GM12873 (cell line): Measurements from ENCODE around the gene IP6K3.

Source experiments
- CTCF ChIP-seq: IDR thresholded peaks from 2 replicates; pipeline ENCODE4 v1.5.1; 2012; ENCODE audit warnings: low read depth, mild to moderate bottlenecking, moderate library complexity, low read length, control low read depth; ENCODE audit not compliant: insufficient read depth; ENCODE audit errors: missing control alignments

IP6K3 gene

DNA sequence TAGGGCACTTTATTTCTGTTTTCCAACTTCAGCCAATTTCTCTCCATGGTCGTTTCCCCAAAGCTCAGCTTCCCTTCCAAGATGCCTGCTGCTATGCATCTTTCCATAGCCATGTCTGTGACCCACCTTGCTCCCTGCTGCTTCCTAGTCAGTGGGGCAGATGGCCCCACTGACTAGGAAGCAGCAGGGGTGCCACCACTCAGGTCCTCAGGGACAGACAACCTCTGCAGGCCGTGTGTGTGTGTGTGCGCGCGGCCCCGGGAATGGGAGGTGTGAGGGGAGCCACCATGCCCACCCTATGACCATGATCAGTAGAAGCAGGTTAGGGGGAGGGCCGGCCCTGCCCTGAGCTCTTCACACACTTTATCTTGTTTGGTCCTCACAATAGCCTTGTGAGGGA is 2.7 kb upstream of the IP6K3 start:
- no peak for TF ChIP-seq CTCF

- no peak for TF ChIP-seq CTCF
Observed at GRCh38 chr6:33748841-33749240, 2.1 kb upstream of the IP6K3 start.

DNA sequence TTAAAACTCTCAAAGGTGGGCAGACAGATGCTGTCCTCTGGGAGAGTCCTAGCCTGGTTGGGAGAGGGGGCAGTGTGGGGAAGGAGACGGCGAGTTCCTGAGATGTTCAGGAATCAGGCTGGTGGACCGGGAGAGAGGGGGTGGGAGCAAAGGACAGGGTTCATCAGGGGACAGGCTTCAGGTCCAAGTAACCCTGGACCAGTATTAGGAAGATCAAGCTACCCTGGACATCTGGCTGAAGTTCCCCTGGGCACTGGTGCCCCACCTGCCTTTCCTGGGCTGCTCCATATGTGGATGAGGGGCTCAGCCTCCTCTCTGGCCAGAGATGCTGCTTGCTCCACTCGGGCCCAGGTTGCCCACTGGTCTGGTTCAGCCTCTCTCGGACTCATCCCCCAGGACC is 1.1 kb upstream of the IP6K3 start:
- no peak for TF ChIP-seq CTCF

- no peak for TF ChIP-seq CTCF
Observed at GRCh38 chr6:33746036-33746600, 587 bp downstream of the IP6K3 start.

GRCh38 chr6:33745548-33745947 is 1.2 kb downstream of the IP6K3 start:
- no peak for TF ChIP-seq CTCF

GRCh38 chr6:33744895-33745546 is 1.7 kb downstream of the IP6K3 start:
- TF ChIP-seq CTCF = no peak

DNA sequence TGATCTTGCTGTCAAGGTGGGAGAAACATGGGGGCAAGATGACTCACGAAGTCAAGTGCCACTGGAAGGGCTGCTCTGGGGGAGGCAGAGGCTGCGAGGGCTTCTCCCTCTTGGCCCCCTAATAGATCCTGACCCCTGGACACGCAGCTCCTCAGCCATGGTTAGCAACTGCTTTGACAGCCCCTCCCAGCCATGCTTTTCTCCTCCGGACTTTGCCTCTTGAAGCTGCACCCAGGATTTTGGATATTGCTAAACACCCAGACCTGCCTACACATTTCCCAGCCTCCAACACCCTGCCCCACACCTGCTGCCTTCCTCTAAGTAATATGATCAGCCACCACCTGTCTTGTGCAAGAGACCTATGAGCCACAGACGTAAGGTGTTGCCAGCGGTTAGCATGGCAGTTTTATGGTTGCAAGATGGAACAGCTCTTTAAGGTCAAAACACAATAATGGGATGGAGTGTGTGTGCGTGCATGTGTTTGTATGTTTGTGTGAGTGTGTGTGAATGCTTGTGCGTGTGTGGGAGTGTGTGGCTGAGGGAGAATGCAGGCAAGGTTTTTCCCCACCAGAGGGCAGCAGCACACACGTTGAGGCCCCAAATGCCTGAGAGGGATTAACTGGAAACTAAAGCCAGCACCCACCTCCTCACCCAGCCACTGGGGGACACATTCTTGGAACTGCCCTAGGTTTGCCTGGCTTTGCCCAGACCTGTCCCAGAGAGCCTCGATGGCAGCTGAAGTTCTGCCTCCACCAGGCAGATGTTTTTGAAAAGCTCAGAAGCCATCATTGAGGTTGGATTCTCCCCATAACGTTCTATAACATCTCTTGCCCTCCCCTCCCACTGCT is 2.5 kb downstream of the IP6K3 start:
- peak; percentile 97 for TF ChIP-seq CTCF
